Nephron progenitor cell (in vitro differentiated cells): ENCODE measurements around the gene MSL2.
A peak's percentile ranks its signal among the peaks of the same experiment; 100 is the strongest.

Experiments
- DNase-seq: peaks from one replicate; pipeline ENCODE4 v3.0.0; 2021
- H3K27ac Mint-ChIP-seq: 2 replicates; pipeline ENCODE4 v1.8.0; 2021; ENCODE audit warnings: mild to moderate bottlenecking, moderate library complexity, mixed read lengths
- H3K27me3 Mint-ChIP-seq: 2 replicates; pipeline ENCODE4 v1.8.0; 2021; ENCODE audit warnings: mild to moderate bottlenecking, low read depth, mixed read lengths; ENCODE audit not compliant: poor library complexity
- H3K36me3 Mint-ChIP-seq: 2 replicates; pipeline ENCODE4 v1.8.0; 2021; ENCODE audit warnings: low read depth, mixed read lengths
- H3K4me1 Mint-ChIP-seq: 2 replicates; pipeline ENCODE4 v1.8.0; 2021; ENCODE audit warnings: mixed read lengths
- H3K4me3 Mint-ChIP-seq: 2 replicates; pipeline ENCODE4 v1.8.0; 2021; ENCODE audit warnings: mild to moderate bottlenecking, moderate library complexity, mixed read lengths
- H3K9me3 Mint-ChIP-seq: 2 replicates; pipeline ENCODE4 v1.8.0; 2021; ENCODE audit warnings: mild to moderate bottlenecking, moderate library complexity, mixed read lengths
- TF ChIP-seq, protein P1 (sequence below): fragments of 200-600 bp; sonication (generic); IDR thresholded peaks from 2 replicates; pipeline ENCODE4 v1.5.0; 2021; ENCODE audit warnings: antibody characterized with exemption

Gene MSL2

GRCh38 chr3:136106101-136106500 is 90.0 kb downstream of the MSL2 start:
- peak overlapping the region; percentile 82 for H3K27ac Mint-ChIP-seq
- H3K27me3 Mint-ChIP-seq, result no peaks in the 10 kb centered on the region
- DNase-seq, result no peak
- peaks cover 64% of the 10 kb centered on the region for H3K36me3 Mint-ChIP-seq
- no peaks in the 10 kb centered on the region for H3K9me3 Mint-ChIP-seq
- no peak overlapping the region for H3K4me3 Mint-ChIP-seq
- TF ChIP-seq, protein P1, sequence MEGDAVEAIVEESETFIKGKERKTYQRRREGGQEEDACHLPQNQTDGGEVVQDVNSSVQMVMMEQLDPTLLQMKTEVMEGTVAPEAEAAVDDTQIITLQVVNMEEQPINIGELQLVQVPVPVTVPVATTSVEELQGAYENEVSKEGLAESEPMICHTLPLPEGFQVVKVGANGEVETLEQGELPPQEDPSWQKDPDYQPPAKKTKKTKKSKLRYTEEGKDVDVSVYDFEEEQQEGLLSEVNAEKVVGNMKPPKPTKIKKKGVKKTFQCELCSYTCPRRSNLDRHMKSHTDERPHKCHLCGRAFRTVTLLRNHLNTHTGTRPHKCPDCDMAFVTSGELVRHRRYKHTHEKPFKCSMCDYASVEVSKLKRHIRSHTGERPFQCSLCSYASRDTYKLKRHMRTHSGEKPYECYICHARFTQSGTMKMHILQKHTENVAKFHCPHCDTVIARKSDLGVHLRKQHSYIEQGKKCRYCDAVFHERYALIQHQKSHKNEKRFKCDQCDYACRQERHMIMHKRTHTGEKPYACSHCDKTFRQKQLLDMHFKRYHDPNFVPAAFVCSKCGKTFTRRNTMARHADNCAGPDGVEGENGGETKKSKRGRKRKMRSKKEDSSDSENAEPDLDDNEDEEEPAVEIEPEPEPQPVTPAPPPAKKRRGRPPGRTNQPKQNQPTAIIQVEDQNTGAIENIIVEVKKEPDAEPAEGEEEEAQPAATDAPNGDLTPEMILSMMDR, result no peak
- H3K4me1 Mint-ChIP-seq, result no peaks in the 10 kb centered on the region

DNA sequence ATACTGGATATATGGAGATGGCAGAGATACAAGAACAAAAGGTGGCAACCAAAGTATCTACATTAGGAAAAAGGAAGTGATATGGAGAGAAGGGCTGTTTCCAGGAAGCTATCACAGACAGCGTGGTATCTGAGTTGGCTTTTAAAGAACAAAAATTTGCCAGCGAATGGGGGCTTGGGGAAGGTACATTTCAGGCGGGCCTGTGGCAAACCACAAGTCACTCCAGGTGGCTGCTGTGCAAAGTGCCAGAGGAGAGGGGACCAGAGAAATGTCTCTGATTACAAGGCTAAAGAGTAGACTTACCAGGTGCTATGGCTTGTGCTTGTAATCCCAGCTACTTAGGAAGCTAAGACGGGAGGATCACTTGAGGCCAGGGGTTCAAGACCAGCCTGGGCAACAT is 91.1 kb downstream of the MSL2 start:
- Mint-ChIP-seq H3K9me3 (no peaks in the 10 kb centered on the region), H3K27ac (no peak overlapping the region), H3K4me3 (no peak overlapping the region), H3K36me3 (peaks cover 59% of the 10 kb centered on the region), H3K27me3 (peaks cover 3% of the 10 kb centered on the region), H3K4me1 (no peaks in the 10 kb centered on the region)
- no peak for DNase-seq
- TF ChIP-seq, protein P1, result no peak
